DOHH2 (cell line): ENCODE measurements around the gene SPTBN4.

Experiments used
- EZH2phosphoT487 ChIP-seq: fragments of 200-600 bp; sonication (generic); IDR thresholded peaks from 2 replicates; pipeline ENCODE4 v1.6.1; 2017; ENCODE audit warnings: borderline replicate concordance, mild to moderate bottlenecking, antibody characterized with exemption, low read length, moderate library complexity, mixed read lengths
- TF ChIP-seq, protein P1 (sequence below): fragments of 200-600 bp; sonication (generic); IDR thresholded peaks from one replicate; pipeline ENCODE4 v1.5.1; 2014; ENCODE audit warnings: antibody characterized with exemption, mild to moderate bottlenecking, low read depth, low read length; ENCODE audit not compliant: poor library complexity, severe bottlenecking

DNA sequence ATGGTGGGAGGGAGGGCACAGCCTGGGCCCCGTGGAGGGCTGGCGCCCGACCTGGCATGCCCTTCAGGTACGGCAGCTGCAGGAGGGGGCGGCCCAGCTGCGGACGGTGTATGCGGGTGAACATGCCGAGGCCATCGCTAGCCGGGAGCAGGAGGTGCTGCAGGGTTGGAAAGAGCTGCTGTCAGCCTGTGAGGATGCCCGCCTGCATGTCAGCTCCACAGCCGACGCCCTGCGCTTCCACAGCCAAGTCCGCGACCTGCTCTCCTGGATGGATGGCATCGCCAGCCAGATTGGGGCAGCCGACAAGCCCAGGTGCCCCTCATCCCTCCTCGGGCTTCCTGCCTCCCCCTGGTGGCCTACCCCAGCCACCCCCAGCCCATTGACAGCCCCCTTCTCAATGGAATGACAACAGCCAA lies 93.3 kb downstream of the SPTBN4 start:
- TF ChIP-seq, protein P1, sequence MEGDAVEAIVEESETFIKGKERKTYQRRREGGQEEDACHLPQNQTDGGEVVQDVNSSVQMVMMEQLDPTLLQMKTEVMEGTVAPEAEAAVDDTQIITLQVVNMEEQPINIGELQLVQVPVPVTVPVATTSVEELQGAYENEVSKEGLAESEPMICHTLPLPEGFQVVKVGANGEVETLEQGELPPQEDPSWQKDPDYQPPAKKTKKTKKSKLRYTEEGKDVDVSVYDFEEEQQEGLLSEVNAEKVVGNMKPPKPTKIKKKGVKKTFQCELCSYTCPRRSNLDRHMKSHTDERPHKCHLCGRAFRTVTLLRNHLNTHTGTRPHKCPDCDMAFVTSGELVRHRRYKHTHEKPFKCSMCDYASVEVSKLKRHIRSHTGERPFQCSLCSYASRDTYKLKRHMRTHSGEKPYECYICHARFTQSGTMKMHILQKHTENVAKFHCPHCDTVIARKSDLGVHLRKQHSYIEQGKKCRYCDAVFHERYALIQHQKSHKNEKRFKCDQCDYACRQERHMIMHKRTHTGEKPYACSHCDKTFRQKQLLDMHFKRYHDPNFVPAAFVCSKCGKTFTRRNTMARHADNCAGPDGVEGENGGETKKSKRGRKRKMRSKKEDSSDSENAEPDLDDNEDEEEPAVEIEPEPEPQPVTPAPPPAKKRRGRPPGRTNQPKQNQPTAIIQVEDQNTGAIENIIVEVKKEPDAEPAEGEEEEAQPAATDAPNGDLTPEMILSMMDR = no peak
- TF ChIP-seq EZH2phosphoT487 = no peak
